Body of pancreas (tissue), 4 donors: Measurements from ENCODE around the gene GINS2.

Experiments
- CTCF ChIP-seq, 7 experiments: fragments of 450-650 bp in 4 of 7; fragments of 200-600 bp in 3 of 7; sonication (generic) in 3 of 7; IDR thresholded peaks; one replicate each; pipeline ENCODE4 v1.5.1; 2016 to 2019; ENCODE audit warnings: antibody characterized with exemption in 7 of 7
- POLR2A ChIP-seq, 3 donors: fragments of 450-650 bp; IDR thresholded peaks; one replicate each; pipeline ENCODE4 v1.6.1; 2016; ENCODE audit warnings: antibody characterized with exemption in 3 of 3, mild to moderate bottlenecking in 2 of 3

GRCh38 chr16:85657996-85658395, 30.8 kb downstream of the GINS2 start:
- no peak for TF ChIP-seq CTCF (IDR thresholded peaks at IDR 0.05)
- no peak for TF ChIP-seq POLR2A (IDR thresholded peaks at IDR 0.05)
